HepG2 (cell line): ENCODE results near the gene NEURL1B. TPM values are rescaled to one million over a fixed set of nuclear protein-coding genes. Genes with fewer than 3 reads are reported as not detected.

ENCODE experiments used
- ATAC-seq: fragments of 200-7000 bp; cut with Tn5 transposase; 3 replicates; pipeline ENCODE4 v1.9.1; 2020; ENCODE audit warnings: mild to moderate bottlenecking, moderate library complexity
- BruUV-seq: library from RNA; stranded (reverse); fragments of 400-500 nt; replicated peaks from 2 replicates; lab custom pipeline; 2021; lab: Mats Ljungman, UMichigan
- CTCF ChIA-PET: fragments of 300-600 bp; formaldehyde crosslinking; extraction: SDS; loops from one replicate; lab custom pipeline; 2021; ENCODE audit warnings: low total read pairs, inconsistent platforms, low intra/inter-chr PET ratio; lab: Yijun Ruan, JAX
- POLR2A ChIA-PET: fragments of 350-600 bp; sonication (Branson Sonifier 250); formaldehyde crosslinking; loops from one replicate; lab custom pipeline; 2020; ENCODE audit warnings: antibody characterized with exemption, inconsistent platforms; lab: Yijun Ruan, JAX
- DNase-seq: peaks from one replicate; pipeline ENCODE4 v3.0.0-alpha.2; 2015; ENCODE audit warnings: low spot score
- FAIRE-seq: peaks from 3 replicates; lab custom pipeline; 2011; peaks lifted over from hg19 to GRCh38; lab: Jason Lieb, UNC
- H2AFZ ChIP-seq: one replicate; pipeline ENCODE4 v1.6.1; 2011; ENCODE audit warnings: low read length, inconsistent platforms
- H3K27ac ChIP-seq: fragments of 300-600 bp; 3 replicates; pipeline ENCODE4 v1.8.0; 2011; ENCODE audit warnings: mixed run types, mild to moderate bottlenecking, mixed read lengths, low read length, inconsistent platforms; ENCODE audit not compliant: insufficient read depth; ENCODE audit errors: extremely low read length
- H3K27me3 ChIP-seq, 2 experiments: fragments of 200-600 bp in 1 of 2; 2 replicates in 1 of 2; 3 replicates in 1 of 2; pipeline versions ENCODE4 v1.6.0 to v1.8.0; 2011; ENCODE audit warnings: low read length in 2 of 2, mild to moderate bottlenecking in 2 of 2, moderate library complexity in 2 of 2, inconsistent platforms in 1 of 2; ENCODE audit not compliant: insufficient read depth in 2 of 2, control insufficient read depth in 1 of 2
- H3K36me3 ChIP-seq, 2 experiments: fragments of 200-600 bp in 1 of 2; replicated peaks in 1 of 2; 2 replicates in 1 of 2; 3 replicates in 1 of 2; pipeline versions ENCODE4 v1.5.1 to v1.8.0; 2011; ENCODE audit warnings: low read length in 2 of 2, inconsistent platforms in 1 of 2; ENCODE audit not compliant: insufficient read depth in 2 of 2, control insufficient read depth in 1 of 2
- H3K4me1 ChIP-seq: 2 replicates; pipeline ENCODE4 v1.5.1; 2012; ENCODE audit warnings: low read length, inconsistent platforms; ENCODE audit not compliant: insufficient read depth
- H3K4me2 ChIP-seq: 2 replicates; pipeline ENCODE4 v1.6.0; 2011; ENCODE audit warnings: low read depth, low read length, inconsistent platforms
- H3K4me3 ChIP-seq, 3 experiments: fragments of 200-600 bp in 1 of 3; sonication (generic), shearing (Covaris generic) in 1 of 3; replicated peaks in 1 of 3; 2 replicates each; pipeline ENCODE4 v1.5.1; 2011 to 2016; ENCODE audit warnings: low read length in 3 of 3, inconsistent platforms in 2 of 3, low read depth in 2 of 3, mild to moderate bottlenecking in 2 of 3, control low read depth in 1 of 3, mixed read lengths in 1 of 3; ENCODE audit not compliant: insufficient read depth in 1 of 3
- H3K79me2 ChIP-seq: one replicate; pipeline ENCODE4 v1.6.1; 2011; ENCODE audit warnings: low read length, inconsistent platforms; ENCODE audit not compliant: insufficient read depth
- H3K9ac ChIP-seq: 2 replicates; pipeline ENCODE4 v1.6.0; 2011; ENCODE audit warnings: mild to moderate bottlenecking, low read depth, low read length, inconsistent platforms; ENCODE audit not compliant: insufficient read depth
- H3K9me3 ChIP-seq: 2 replicates; pipeline ENCODE4 v1.5.1; 2012; ENCODE audit warnings: mild to moderate bottlenecking, low read length
- H4K20me1 ChIP-seq: 2 replicates; pipeline ENCODE4 v1.6.0; 2011; ENCODE audit warnings: inconsistent platforms, mild to moderate bottlenecking, low read length, moderate library complexity; ENCODE audit not compliant: insufficient read depth
- ADNP ChIP-seq: sonication (generic); formaldehyde crosslinking; IDR thresholded peaks from 2 replicates; pipeline ENCODE4 v1.4.0; 2020; ENCODE audit warnings: missing genetic modification reagents
- DMAP1 ChIP-seq: IDR thresholded peaks from 2 replicates; pipeline ENCODE4 v1.6.1; 2016
- DMTF1 ChIP-seq: sonication (generic); formaldehyde crosslinking; IDR thresholded peaks from 2 replicates; pipeline ENCODE4 v1.4.0; 2020; ENCODE audit warnings: mild to moderate bottlenecking, missing genetic modification reagents
- HOXA9 ChIP-seq: sonication (generic); formaldehyde crosslinking; IDR thresholded peaks from 2 replicates; pipeline ENCODE4 v1.8.1; 2022; ENCODE audit warnings: missing genetic modification reagents, mild to moderate bottlenecking, moderate library complexity, borderline replicate concordance
- KDM2A ChIP-seq: sonication (generic); formaldehyde crosslinking; IDR thresholded peaks from 2 replicates; pipeline ENCODE4 v1.4.0; 2020; ENCODE audit warnings: low read depth, missing genetic modification reagents, borderline replicate concordance
- NFATC3 ChIP-seq: sonication (generic); formaldehyde crosslinking; IDR thresholded peaks from 2 replicates; pipeline ENCODE4 v1.5.1; 2020; ENCODE audit warnings: mild to moderate bottlenecking, missing genetic modification reagents
- NFYB ChIP-seq: sonication (generic); formaldehyde crosslinking; IDR thresholded peaks from 2 replicates; pipeline ENCODE4 v1.4.0; 2020; ENCODE audit warnings: missing genetic modification reagents
- PITX1 ChIP-seq: sonication (generic); formaldehyde crosslinking; IDR thresholded peaks from 2 replicates; pipeline ENCODE4 v1.5.1; 2020; ENCODE audit warnings: mild to moderate bottlenecking, missing genetic modification reagents
- POLR2G ChIP-seq: fragments of 200-400 bp; formaldehyde crosslinking; IDR thresholded peaks from 2 replicates; pipeline ENCODE4 v1.6.1; 2018; ENCODE audit warnings: mild to moderate bottlenecking, low read depth, low read length, moderate library complexity
- SMYD3 ChIP-seq: sonication (generic); formaldehyde crosslinking; IDR thresholded peaks from 2 replicates; pipeline ENCODE4 v1.8.1; 2023; ENCODE audit warnings: mild to moderate bottlenecking, missing genetic modification reagents
- TP53 ChIP-seq: sonication (generic); formaldehyde crosslinking; conservative IDR thresholded peaks from 2 replicates; pipeline ENCODE4 v1.4.0; 2020; ENCODE audit warnings: missing genetic modification reagents
- ZFP1 ChIP-seq: IDR thresholded peaks from 2 replicates; pipeline ENCODE4 v1.6.1; 2016
- ZFX ChIP-seq: sonication (generic); formaldehyde crosslinking; IDR thresholded peaks from 2 replicates; pipeline ENCODE4 v1.4.0; 2020; ENCODE audit warnings: mild to moderate bottlenecking, low read depth, missing genetic modification reagents, moderate library complexity
- ZMYM3 ChIP-seq: sonication (generic); formaldehyde crosslinking; IDR thresholded peaks from 2 replicates; pipeline ENCODE4 v1.5.1; 2020; ENCODE audit warnings: mild to moderate bottlenecking, missing genetic modification reagents
- ZNF747 ChIP-seq: sonication (generic); formaldehyde crosslinking; IDR thresholded peaks from 2 replicates; pipeline ENCODE4 v1.8.1; 2023; ENCODE audit warnings: missing genetic modification reagents, mild to moderate bottlenecking, borderline replicate concordance
- WGBS: methylation state at CpG from one replicate; pipeline ENCODE4 v1.1.6; 2017; ENCODE audit warnings: low lambda C conversion rate; 5-methylcytosine and 5-hydroxymethylcytosine counted together
- in situ Hi-C: cut with HindIII; loops from 2 replicates; pipeline ENCODE4 v1.10.0; 2017; ENCODE audit warnings: low pct_unique_long_range_greater_than_20kb; ENCODE audit not compliant: extremely low pct_ligation_motif_present
- intact Hi-C: fragments of 100-400 bp; cut with micrococcal nuclease; formaldehyde crosslinking; loops from one replicate; pipeline ENCODE4 v1.10.0; 2022; ENCODE audit not compliant: unreplicated experiment
- polyA plus RNA-seq, 8 experiments: library from polyadenylated mRNA; depleted of rRNA in 3 of 8; stranded (reverse) in 7 of 8; unstranded in 1 of 8; fragments of >200 nt; fragmentation: Illumina TruSeq in 4 of 8; extraction: Trizol in 4 of 8; gene quantifications; 2 replicates each; pipeline versions ENCODE4 v1.2.1 to v1.2.3, GENCODE V29; 2011 to 2016; ENCODE audit warnings: low read depth in 4 of 8, missing spikeins in 1 of 8, mixed read lengths in 1 of 8; ENCODE audit not compliant: insufficient read depth in 1 of 8
- total RNA-seq, 5 experiments: library from RNA; depleted of rRNA; stranded (reverse); fragments of >200 nt; fragmentation: Illumina TruSeq; extraction: Trizol; gene quantifications; 2 replicates each; pipeline ENCODE4 v1.2.3, GENCODE V29; 2016; ENCODE audit warnings: low read depth in 1 of 5

The NEURL1B gene
- total and polyA plus RNA-seq, 2 of the 13 experiments (the other 11 are each of a cell fraction or from before 2014, with no cell fraction given), result 0.09 to 0.13 TPM

DNA sequence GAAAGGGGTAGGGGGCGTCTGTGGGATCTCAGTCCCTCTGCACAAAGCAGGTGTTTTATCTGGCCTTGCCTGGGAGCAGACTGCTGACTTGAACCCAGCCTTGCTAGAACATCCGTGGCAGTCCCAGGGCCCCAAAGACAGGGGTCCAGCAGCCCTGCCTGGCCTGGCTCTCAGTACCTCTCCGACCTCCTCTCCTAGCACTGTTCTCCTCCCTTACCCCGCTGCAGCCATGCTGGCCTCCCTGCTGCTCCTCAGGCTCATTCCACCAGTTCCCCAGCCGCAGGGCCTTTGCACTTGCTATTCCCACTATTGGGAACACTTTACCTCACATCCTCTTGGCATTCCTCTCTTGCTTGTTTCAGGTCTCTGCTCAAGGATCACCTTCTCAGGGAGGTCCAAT is 84.7 kb downstream of the NEURL1B start:
- Histone ChIP-seq H3K9ac (no peak overlapping the region), H3K9me3 (no peaks in the 10 kb centered on the region), H3K4me2 (no peak overlapping the region), H3K4me1 (peaks cover 79% of the 10 kb centered on the region), H3K27ac (no peak overlapping the region), H3K27me3 (peaks cover 2 to 38% of the 10 kb centered on the region in 2 experiments; a peak in 4 of 5 replicates), H3K4me3 (no peak overlapping the region), H4K20me1 (no peaks in the 10 kb centered on the region), H3K79me2 (no peaks in the 10 kb centered on the region), H3K36me3 (no peaks in the 10 kb centered on the region)
- 63% methylated on average over 5 of the region's 5 CpGs for WGBS
- in situ Hi-C loops, result loop anchor here (5.0 kb wide), 1 partner anchor 177 kb away; no protein-coding TSS in a partner anchor
- intact Hi-C loops, result no loop called here
- no peak for DNase-seq
- CTCF ChIA-PET, result no interaction called here
- TF ChIP-seq TP53 (CRISPR knock-in tag), result no peak
- no peak for TF ChIP-seq HOXA9 (CRISPR knock-in tag)
- TF ChIP-seq ZMYM3 (CRISPR knock-in tag), result peak; percentile 65; the same call in 1 of the 2 replicates
- TF ChIP-seq PITX1 (CRISPR knock-in tag), result no peak
- no peak for TF ChIP-seq NFATC3 (CRISPR knock-in tag)
- TF ChIP-seq POLR2G, result no peak
- TF ChIP-seq DMTF1, result no peak
- no peak for TF ChIP-seq KDM2A
- no peak for TF ChIP-seq ZFP1
- TF ChIP-seq NFYB (CRISPR knock-in tag), result no peak
- no peak for TF ChIP-seq DMAP1
- no peak for TF ChIP-seq ZFX
- no peak for TF ChIP-seq ZNF747 (CRISPR knock-in tag)
- no peak for TF ChIP-seq SMYD3
- 0 out of 2 replicates have a peak, but pooled peaks have one; percentile 49 for TF ChIP-seq ADNP
- TF ChIP-seq, all 625 proteins: peak for 2
- ATAC-seq, result no peak
- H2AFZ ChIP-seq, result no peak overlapping the region
- no peak for FAIRE-seq
- no TSS peak for BruUV-seq
- POLR2A ChIA-PET, result interaction anchor here (2.0 to 3.6 kb wide), 3 partner anchors 39 to 46 kb away, joined by 7 to 16 read pairs (median 16); partner anchors contain the start of gene DUSP1
